Keratinocyte (primary cell): ENCODE measurements around the gene KRTAP4-3. TPM values are rescaled to one million over a fixed set of nuclear protein-coding genes. Genes with fewer than 3 reads are reported as not detected.

ENCODE experiments used
- DNase-seq: peaks from one replicate; pipeline ENCODE4 v3.0.0-alpha.2; 2011; ENCODE audit warnings: low read depth, missing footprints, low spot score
- FAIRE-seq: peaks from 2 replicates; lab custom pipeline; 2011; peaks lifted over from hg19 to GRCh38; lab: Jason Lieb, UNC
- H2AFZ ChIP-seq: 2 replicates; pipeline ENCODE4 v1.6.0; 2012; ENCODE audit warnings: low read length, control low read depth, inconsistent platforms; ENCODE audit not compliant: control insufficient read depth
- H3K27ac ChIP-seq: 2 replicates; pipeline ENCODE4 v1.5.1; 2011; ENCODE audit warnings: low read length; ENCODE audit not compliant: control insufficient read depth, insufficient read depth
- H3K27me3 ChIP-seq: 3 replicates; pipeline ENCODE4 v1.6.0; 2011; ENCODE audit warnings: low read length; ENCODE audit not compliant: control insufficient read depth, insufficient read depth; ENCODE audit errors: extremely low read depth
- H3K36me3 ChIP-seq, 2 experiments: 2 replicates in 1 of 2; 3 replicates in 1 of 2; pipeline ENCODE4 v1.5.1; 2011; ENCODE audit warnings: low read length in 2 of 2, mild to moderate bottlenecking in 1 of 2; ENCODE audit not compliant: control insufficient read depth in 2 of 2, insufficient read depth in 2 of 2; ENCODE audit errors: extremely low read depth in 1 of 2
- H3K4me1 ChIP-seq: 3 replicates; pipeline ENCODE4 v1.5.1; 2011; ENCODE audit warnings: low read length; ENCODE audit not compliant: control insufficient read depth, insufficient read depth; ENCODE audit errors: extremely low read depth
- H3K4me2 ChIP-seq: 3 replicates; pipeline ENCODE4 v1.6.0; 2011; ENCODE audit warnings: low read depth, low read length; ENCODE audit not compliant: control insufficient read depth, insufficient read depth; ENCODE audit errors: extremely low read depth
- H3K4me3 ChIP-seq, 3 experiments: fragments of 200-600 bp in 1 of 3; sonication (generic) in 1 of 3; 2 replicates in 2 of 3; 3 replicates in 1 of 3; pipeline ENCODE4 v1.5.1; 2011 to 2016; ENCODE audit warnings: low read length in 3 of 3, mild to moderate bottlenecking in 3 of 3, control low read depth in 2 of 3, inconsistent platforms in 1 of 3, low read depth in 1 of 3, mixed read lengths in 1 of 3, mixed run types in 1 of 3, moderate library complexity in 1 of 3; ENCODE audit not compliant: control insufficient read depth in 2 of 3, insufficient read depth in 2 of 3; ENCODE audit errors: extremely low read depth in 1 of 3
- H3K79me2 ChIP-seq: 2 replicates; pipeline ENCODE4 v1.6.0; 2012; ENCODE audit warnings: low read length; ENCODE audit not compliant: control insufficient read depth, insufficient read depth
- H3K9ac ChIP-seq: 3 replicates; pipeline ENCODE4 v1.6.0; 2011; ENCODE audit warnings: low read length; ENCODE audit not compliant: control insufficient read depth, insufficient read depth; ENCODE audit errors: extremely low read depth
- H3K9me1 ChIP-seq: 3 replicates; pipeline ENCODE4 v1.6.0; 2011; ENCODE audit warnings: low read length; ENCODE audit not compliant: control insufficient read depth, insufficient read depth; ENCODE audit errors: extremely low read depth
- H3K9me3 ChIP-seq: 2 replicates; pipeline ENCODE4 v1.5.1; 2012; ENCODE audit warnings: low read depth, low read length; ENCODE audit not compliant: control insufficient read depth
- H4K20me1 ChIP-seq: 3 replicates; pipeline ENCODE4 v1.6.0; 2011; ENCODE audit warnings: low read length; ENCODE audit not compliant: control insufficient read depth, insufficient read depth; ENCODE audit errors: extremely low read depth
- CTCF ChIP-seq, 3 experiments: IDR thresholded peaks in 1 of 3; conservative IDR thresholded peaks in 1 of 3; optimal IDR thresholded peaks in 1 of 3; 2 replicates in 2 of 3; 3 replicates in 1 of 3; pipeline versions ENCODE3 to v1.5.1; 2011; ENCODE audit warnings: low read length in 3 of 3, mild to moderate bottlenecking in 3 of 3, moderate library complexity in 2 of 3, control low read depth in 1 of 3, inconsistent platforms in 1 of 3; ENCODE audit not compliant: insufficient read depth in 2 of 3; ENCODE audit errors: extremely low read depth in 1 of 3
- EZH2 ChIP-seq: IDR thresholded peaks from one replicate; pipeline ENCODE4 v1.6.1; 2012; ENCODE audit warnings: inconsistent platforms, mild to moderate bottlenecking, low read length, moderate library complexity
- dilution Hi-C: fragments of 300-500 bp; cut with MboI; formaldehyde crosslinking; loops from one replicate; pipeline ENCODE4 v1.7.0; 2020; ENCODE audit warnings: low sequenced_read_pairs; ENCODE audit not compliant: extremely low pct_ligation_motif_present
- polyA plus RNA-seq, 5 experiments: library from polyadenylated mRNA; depleted of rRNA in 3 of 5; stranded (reverse) in 3 of 5; stranded (forward) in 1 of 5; unstranded in 1 of 5; fragments of >200 nt; gene quantifications; 1 replicate in 1 of 5; 2 replicates in 3 of 5; 3 replicates in 1 of 5; pipeline versions ENCODE4 v1.2.1 to v1.2.3, GENCODE V29; 2011 to 2012; ENCODE audit warnings: missing spikeins in 2 of 5, low read depth in 1 of 5, low replicate concordance in 1 of 5

The KRTAP4-3 gene
- polyA plus RNA-seq, 1 donor (not counting 4 experiments of a cell fraction or from before 2014, with no cell fraction given): not detected

- Histone ChIP-seq H3K79me2 (no peaks in the 10 kb centered on the region), H3K4me1 (peaks cover 19% of the 10 kb centered on the region), H3K4me2 (no peak overlapping the region), H3K9me3 (no peaks in the 10 kb centered on the region), H3K9me1 (no peaks in the 10 kb centered on the region), H3K9ac (no peak overlapping the region), H3K36me3 (no peaks in the 10 kb centered on the region), H4K20me1 (no peaks in the 10 kb centered on the region), H3K27me3 (no peaks in the 10 kb centered on the region), H2AFZ (no peak overlapping the region), H3K27ac (no peak overlapping the region), H3K4me3 (no peak overlapping the region)
- no peak for TF ChIP-seq EZH2
- TF ChIP-seq CTCF (optimal IDR thresholded peaks at IDR 0.05 in 1 of 3, IDR thresholded peaks at IDR 0.05 in 1 of 3, conservative IDR thresholded peaks at IDR 0.05 in 1 of 3; ENCODE audit: extremely low read depth in 1 of 3, insufficient read depth in 2 of 3, low read length in 3 of 3): no peak
- DNase-seq: no peak
- dilution Hi-C loops: no loop called here
- no peak for FAIRE-seq
Measured at GRCh38 chr17:41127371-41127770, 40.6 kb downstream of the KRTAP4-3 start.

- no peak overlapping the region for H3K9ac ChIP-seq
- no peak for TF ChIP-seq EZH2
- no peak for TF ChIP-seq CTCF (optimal IDR thresholded peaks at IDR 0.05 in 1 of 3, IDR thresholded peaks at IDR 0.05 in 1 of 3, conservative IDR thresholded peaks at IDR 0.05 in 1 of 3; ENCODE audit: extremely low read depth in 1 of 3, insufficient read depth in 2 of 3, low read length in 3 of 3)
- no peaks in the 10 kb centered on the region for H4K20me1 ChIP-seq
- H3K79me2 ChIP-seq: no peaks in the 10 kb centered on the region
- H3K4me1 ChIP-seq: peaks cover 10% of the 10 kb centered on the region
- no peaks in the 10 kb centered on the region for H3K9me3 ChIP-seq
- dilution Hi-C loops: no loop called here
- FAIRE-seq (no peak), DNase-seq (no peak)
- H3K4me2 ChIP-seq: no peak overlapping the region
- no peaks in the 10 kb centered on the region for H3K27me3 ChIP-seq
- H3K36me3 ChIP-seq: no peaks in the 10 kb centered on the region
- H3K9me1 ChIP-seq: no peaks in the 10 kb centered on the region
- H3K4me3 ChIP-seq: no peak overlapping the region
- no peak overlapping the region for H3K27ac ChIP-seq
- no peak overlapping the region for H2AFZ ChIP-seq
Measured at GRCh38 chr17:41126412-41126811, 41.6 kb downstream of the KRTAP4-3 start.
